GM12873 (cell line): ENCODE measurements around the gene S1PR5.

Experiments
- CTCF ChIP-seq: IDR thresholded peaks from 2 replicates; pipeline ENCODE4 v1.5.1; 2012; ENCODE audit warnings: low read depth, mild to moderate bottlenecking, moderate library complexity, low read length, control low read depth; ENCODE audit not compliant: insufficient read depth; ENCODE audit errors: missing control alignments

S1PR5 gene

DNA sequence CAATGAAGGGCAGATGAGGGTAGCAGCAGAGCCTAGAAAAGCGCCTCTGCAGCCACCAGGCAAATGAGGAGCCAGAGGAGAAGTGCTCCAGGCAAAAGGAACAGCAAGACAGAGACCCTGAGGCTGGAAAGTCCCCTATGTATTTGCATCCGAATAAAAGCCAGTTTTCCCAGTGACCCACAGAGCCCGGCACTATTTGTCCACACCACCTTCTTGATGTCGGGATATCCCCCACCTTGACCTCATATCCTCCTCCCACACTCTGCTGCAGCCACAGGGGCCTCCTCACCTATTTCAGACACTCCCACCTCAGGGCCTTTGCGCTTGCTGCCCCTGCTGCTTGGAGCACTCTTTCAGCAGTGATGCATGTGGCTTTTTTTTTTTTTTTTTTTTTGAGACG, 33.1 kb upstream of the S1PR5 start:
- no peak for TF ChIP-seq CTCF

- TF ChIP-seq CTCF: no peak
Measured at GRCh38 chr19:10549733-10550132, 32.5 kb upstream of the S1PR5 start.

DNA sequence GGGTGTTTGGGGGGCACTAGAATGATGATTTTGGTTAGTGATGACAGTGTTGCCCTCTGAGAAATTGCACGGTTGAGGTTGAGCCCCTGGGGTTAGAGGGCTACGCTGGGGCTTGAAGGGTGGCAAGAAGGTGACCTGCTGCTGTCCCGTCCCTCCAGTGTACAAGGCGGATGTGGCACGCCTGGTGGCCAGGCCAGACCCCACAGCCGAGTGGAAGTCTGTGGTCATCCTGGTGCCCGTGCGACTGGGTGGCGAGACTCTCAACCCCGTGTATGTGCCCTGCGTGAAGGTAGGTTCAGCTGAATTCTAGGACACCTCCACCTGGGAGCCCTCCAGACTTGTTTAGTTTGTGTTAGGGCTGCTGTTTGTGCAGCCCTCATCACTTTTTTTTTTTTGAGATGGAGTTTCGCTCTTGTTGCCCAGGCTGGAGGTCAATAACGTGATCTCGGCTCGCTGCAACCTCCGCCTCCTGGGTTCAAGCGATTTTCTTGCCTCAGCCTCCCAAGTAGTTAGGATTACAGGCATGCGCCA, 31.6 kb upstream of the S1PR5 start:
- TF ChIP-seq CTCF: no peak

- TF ChIP-seq CTCF: no peak
Measured at GRCh38 chr19:10546817-10547216, 29.6 kb upstream of the S1PR5 start.

GRCh38 chr19:10544753-10545251, 27.6 kb upstream of the S1PR5 start:
- TF ChIP-seq CTCF: no peak

DNA sequence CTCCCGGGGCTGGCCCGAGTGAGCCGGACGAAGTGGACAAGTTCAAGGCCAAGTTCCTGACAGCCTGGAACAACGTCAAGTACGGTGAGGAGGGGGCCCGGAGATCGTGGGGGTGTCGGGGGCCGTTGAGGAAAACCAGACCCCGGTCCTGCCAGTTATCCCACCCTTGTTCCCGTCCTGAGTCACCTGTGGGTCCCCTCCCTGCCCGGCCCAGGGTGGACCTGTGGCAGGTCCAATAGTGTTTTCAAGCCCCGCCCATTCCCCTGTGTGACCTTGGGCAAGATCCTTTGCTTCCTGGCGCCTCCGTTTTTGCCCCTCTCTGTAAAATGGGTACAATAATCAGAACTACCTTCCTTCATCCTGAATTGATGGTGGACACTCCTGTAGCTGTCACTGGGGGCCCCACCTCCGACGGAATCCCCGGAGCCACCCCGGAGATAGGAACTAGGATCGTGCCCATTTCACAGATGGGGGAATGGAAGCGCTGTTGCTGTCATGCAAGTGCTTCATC, 27.1 kb upstream of the S1PR5 start:
- TF ChIP-seq CTCF: no peak

- no peak for TF ChIP-seq CTCF
Measured at GRCh38 chr19:10543420-10544241, 26.4 kb upstream of the S1PR5 start, which contains the start of gene ATG4D. Gene ATG4D (plus strand): TSS chr19:10543904. CDS start chr19:10544091, 187 bp downstream.
